Measurements from ENCODE around the gene HIC1.

- TF ChIP-seq, protein P1, sequence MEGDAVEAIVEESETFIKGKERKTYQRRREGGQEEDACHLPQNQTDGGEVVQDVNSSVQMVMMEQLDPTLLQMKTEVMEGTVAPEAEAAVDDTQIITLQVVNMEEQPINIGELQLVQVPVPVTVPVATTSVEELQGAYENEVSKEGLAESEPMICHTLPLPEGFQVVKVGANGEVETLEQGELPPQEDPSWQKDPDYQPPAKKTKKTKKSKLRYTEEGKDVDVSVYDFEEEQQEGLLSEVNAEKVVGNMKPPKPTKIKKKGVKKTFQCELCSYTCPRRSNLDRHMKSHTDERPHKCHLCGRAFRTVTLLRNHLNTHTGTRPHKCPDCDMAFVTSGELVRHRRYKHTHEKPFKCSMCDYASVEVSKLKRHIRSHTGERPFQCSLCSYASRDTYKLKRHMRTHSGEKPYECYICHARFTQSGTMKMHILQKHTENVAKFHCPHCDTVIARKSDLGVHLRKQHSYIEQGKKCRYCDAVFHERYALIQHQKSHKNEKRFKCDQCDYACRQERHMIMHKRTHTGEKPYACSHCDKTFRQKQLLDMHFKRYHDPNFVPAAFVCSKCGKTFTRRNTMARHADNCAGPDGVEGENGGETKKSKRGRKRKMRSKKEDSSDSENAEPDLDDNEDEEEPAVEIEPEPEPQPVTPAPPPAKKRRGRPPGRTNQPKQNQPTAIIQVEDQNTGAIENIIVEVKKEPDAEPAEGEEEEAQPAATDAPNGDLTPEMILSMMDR (IDR thresholded peaks at IDR 0.05; ENCODE audit: insufficient read depth, low read length, poor library complexity, severe bottlenecking), result no peak
- no peak for TF ChIP-seq EZH2phosphoT487 (conservative IDR thresholded peaks at IDR 0.05; ENCODE audit: low read length)
Observed at GRCh38 chr17:2071455-2072281, 16.8 kb downstream of the HIC1 start.

Measured in SU-DHL-6 (cell line).